Sigmoid colon (tissue), 7 donors: ENCODE measurements around the gene LMO4. TPM values are rescaled to one million over a fixed set of nuclear protein-coding genes. Genes with fewer than 3 reads are reported as not detected.

ENCODE experiments used
- DNase-seq: peaks from one replicate; pipeline ENCODE4 v3.0.0-alpha.2; 2019
- H3K27ac ChIP-seq, 4 donors: fragments of 200-600 bp; sonication (generic); one replicate each; pipeline ENCODE4 v1.5.1; 2016 to 2019; ENCODE audit warnings: mild to moderate bottlenecking in 1 of 4
- H3K27me3 ChIP-seq, 3 donors: fragments of 200-600 bp; sonication (generic); one replicate each; pipeline ENCODE4 v1.5.1; 2019; ENCODE audit warnings: mild to moderate bottlenecking in 1 of 3
- H3K36me3 ChIP-seq, 4 donors: fragments of 200-600 bp; sonication (generic); one replicate each; pipeline ENCODE4 v1.5.1; 2016 to 2019
- H3K4me1 ChIP-seq, 4 donors: fragments of 200-600 bp; sonication (generic); one replicate each; pipeline ENCODE4 v1.5.1; 2017 to 2019
- H3K4me3 ChIP-seq, 4 donors: fragments of 200-600 bp; sonication (generic); one replicate each; pipeline ENCODE4 v1.5.1; 2017 to 2019; ENCODE audit warnings: mild to moderate bottlenecking in 2 of 4, moderate library complexity in 1 of 4
- H3K9me3 ChIP-seq, 4 donors: fragments of 200-600 bp in 3 of 4; sonication (generic) in 3 of 4; one replicate each; pipeline versions ENCODE4 v1.5.1 to v1.6.1; 2013 to 2019
- EP300 ChIP-seq, 4 donors: sonication (generic); formaldehyde crosslinking; IDR thresholded peaks; one replicate each; pipeline ENCODE4 v1.6.1; 2017; ENCODE audit warnings: antibody characterized with exemption in 4 of 4
- POLR2A ChIP-seq, 2 donors: fragments of 450-650 bp; IDR thresholded peaks; one replicate each; pipeline ENCODE4 v1.6.1; 2016; ENCODE audit warnings: antibody characterized with exemption in 2 of 2, mild to moderate bottlenecking in 2 of 2, moderate library complexity in 2 of 2
- POLR2AphosphoS5 ChIP-seq, 4 donors: sonication (generic); formaldehyde crosslinking; IDR thresholded peaks; one replicate each; pipeline ENCODE4 v1.6.1; 2017; ENCODE audit warnings: antibody characterized with exemption in 4 of 4
- WGBS, 2 donors: extraction: QIAGEN DNeasy Blood & Tissue Kit; methylation state at CpG; one replicate each; pipeline ENCODE4 v1.1.7; 2013; 5-methylcytosine and 5-hydroxymethylcytosine counted together
- intact Hi-C: fragments of 100-400 bp; cut with DNase I; formaldehyde crosslinking; loops from one replicate; pipeline ENCODE4 v1.15.1; 2023
- polyA plus RNA-seq, 3 donors: library from polyadenylated mRNA; stranded (reverse); fragments of 200-250 nt; gene quantifications; one replicate each; pipeline ENCODE4 v1.2.3, GENCODE V29; 2013
- total RNA-seq, 4 donors: library from RNA; depleted of rRNA; stranded (reverse); fragments of >200 nt; gene quantifications; one replicate each; pipeline ENCODE4 v1.1.0, GENCODE V29; 2016
- TF ChIP-seq, protein P1 (sequence below), 4 experiments: fragments of 450-650 bp in 3 of 4; fragments of 200-600 bp in 1 of 4; IDR thresholded peaks; one replicate each; pipeline ENCODE4 v1.5.1; 2016 to 2019; ENCODE audit warnings: antibody characterized with exemption in 4 of 4, mild to moderate bottlenecking in 3 of 4, moderate library complexity in 2 of 4
- donor health status: healthy with polysubstance abuse.
- donor health status: Bipolar disorder and iron deficiency.
- donor health status: healthy.

Gene LMO4
- total and polyA plus RNA-seq, 7 donors = 24.5 to 68.3 (median 41.7) TPM

DNA sequence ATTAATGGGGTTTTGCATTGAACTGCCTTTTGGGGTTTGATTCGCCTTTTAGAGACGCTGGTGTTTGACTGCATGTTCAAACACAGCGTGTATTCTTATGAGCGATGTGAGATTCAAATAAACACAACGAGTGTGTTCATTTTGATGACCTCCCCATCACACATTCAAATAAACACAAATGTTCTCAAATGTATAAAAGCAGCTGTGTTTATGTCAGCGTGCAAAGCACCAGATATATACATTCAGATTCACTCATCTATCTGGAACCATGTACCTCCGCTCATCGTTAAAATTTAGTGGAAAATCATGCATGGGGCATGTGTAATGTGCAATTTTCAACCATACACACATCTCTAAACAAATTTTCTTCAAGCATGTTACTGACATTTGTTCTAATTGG lies 21.4 kb upstream of the LMO4 start:
- H3K27ac ChIP-seq = no peak overlapping the region
- H3K36me3 ChIP-seq = no peaks in the 10 kb centered on the region
- H3K9me3 ChIP-seq = no peaks in the 10 kb centered on the region
- TF ChIP-seq EP300 (IDR thresholded peaks at IDR 0.05) (no peak), POLR2A (IDR thresholded peaks at IDR 0.05) (no peak)
- DNase-seq = no peak
- 85% methylated on average over 8 of the region's 8 CpGs for WGBS, 2 donors
- no peaks in the 10 kb centered on the region for H3K27me3 ChIP-seq
- intact Hi-C loops = no loop called here
- H3K4me1 ChIP-seq = no peaks in the 10 kb centered on the region
- H3K4me3 ChIP-seq = no peak overlapping the region

DNA sequence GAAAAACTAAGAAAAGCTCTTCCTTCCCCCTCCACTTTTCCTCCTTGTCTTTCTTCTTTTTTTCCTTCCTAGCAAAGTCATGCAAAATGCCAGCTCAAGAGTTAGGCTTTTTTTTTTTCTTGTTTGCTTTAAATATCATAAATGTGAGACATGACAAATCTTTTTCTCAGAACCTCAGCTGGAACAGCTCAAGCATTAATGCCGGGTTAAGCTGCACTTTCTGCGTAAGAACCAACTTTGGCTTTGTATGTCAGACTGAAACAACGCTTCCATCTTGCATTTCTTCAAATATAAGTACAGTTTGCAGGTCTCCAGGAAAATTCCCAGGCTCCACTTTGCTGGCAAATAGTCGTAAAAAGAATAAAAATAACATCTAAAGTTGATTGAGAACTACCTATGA lies 20.7 kb upstream of the LMO4 start:
- Histone ChIP-seq H3K36me3 (no peaks in the 10 kb centered on the region), H3K9me3 (no peaks in the 10 kb centered on the region), H3K27me3 (no peaks in the 10 kb centered on the region), H3K27ac (no peak overlapping the region), H3K4me3 (no peak overlapping the region), H3K4me1 (no peaks in the 10 kb centered on the region)
- intact Hi-C loops = no loop called here
- no peak for DNase-seq
- TF ChIP-seq EP300 (IDR thresholded peaks at IDR 0.05) (no peak), POLR2AphosphoS5 (IDR thresholded peaks at IDR 0.05) (no peak), POLR2A (IDR thresholded peaks at IDR 0.05) (no peak)
- TF ChIP-seq, protein P1, sequence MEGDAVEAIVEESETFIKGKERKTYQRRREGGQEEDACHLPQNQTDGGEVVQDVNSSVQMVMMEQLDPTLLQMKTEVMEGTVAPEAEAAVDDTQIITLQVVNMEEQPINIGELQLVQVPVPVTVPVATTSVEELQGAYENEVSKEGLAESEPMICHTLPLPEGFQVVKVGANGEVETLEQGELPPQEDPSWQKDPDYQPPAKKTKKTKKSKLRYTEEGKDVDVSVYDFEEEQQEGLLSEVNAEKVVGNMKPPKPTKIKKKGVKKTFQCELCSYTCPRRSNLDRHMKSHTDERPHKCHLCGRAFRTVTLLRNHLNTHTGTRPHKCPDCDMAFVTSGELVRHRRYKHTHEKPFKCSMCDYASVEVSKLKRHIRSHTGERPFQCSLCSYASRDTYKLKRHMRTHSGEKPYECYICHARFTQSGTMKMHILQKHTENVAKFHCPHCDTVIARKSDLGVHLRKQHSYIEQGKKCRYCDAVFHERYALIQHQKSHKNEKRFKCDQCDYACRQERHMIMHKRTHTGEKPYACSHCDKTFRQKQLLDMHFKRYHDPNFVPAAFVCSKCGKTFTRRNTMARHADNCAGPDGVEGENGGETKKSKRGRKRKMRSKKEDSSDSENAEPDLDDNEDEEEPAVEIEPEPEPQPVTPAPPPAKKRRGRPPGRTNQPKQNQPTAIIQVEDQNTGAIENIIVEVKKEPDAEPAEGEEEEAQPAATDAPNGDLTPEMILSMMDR (IDR thresholded peaks at IDR 0.05) = no peak
- 57 to 74% methylated on average over 4 of the region's 4 CpGs for WGBS, 2 donors

DNA sequence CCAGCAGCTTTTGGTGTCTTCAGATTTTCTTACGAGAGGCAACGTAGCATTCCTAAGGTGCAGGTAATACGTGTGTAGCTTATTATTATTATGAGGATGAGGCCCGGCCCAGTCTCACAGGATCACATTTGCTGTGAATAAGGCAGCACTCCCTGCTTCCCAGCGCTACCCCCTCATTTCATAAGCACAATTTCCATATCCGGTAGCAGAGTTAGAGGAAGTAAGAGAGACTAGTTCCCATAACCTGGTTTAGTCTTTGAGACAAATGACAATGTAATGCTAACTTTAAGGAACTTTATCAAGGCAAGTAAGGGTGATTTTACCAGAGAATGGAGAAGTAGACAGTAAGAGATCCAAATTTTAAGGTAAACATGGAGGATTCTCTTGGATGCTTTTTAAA lies 14.6 kb upstream of the LMO4 start:
- 94 to 96% methylated on average over 6 of the region's 6 CpGs for WGBS, 2 donors
- Histone ChIP-seq H3K9me3 (no peaks in the 10 kb centered on the region), H3K4me3 (no peak overlapping the region), H3K4me1 (no peaks in the 10 kb centered on the region), H3K27ac (no peak overlapping the region), H3K27me3 (no peaks in the 10 kb centered on the region), H3K36me3 (no peaks in the 10 kb centered on the region)
- DNase-seq = no peak
- intact Hi-C loops = no loop called here
- TF ChIP-seq, protein P1 (IDR thresholded peaks at IDR 0.05) = no peak
- no peak for TF ChIP-seq POLR2A (IDR thresholded peaks at IDR 0.05)
- TF ChIP-seq POLR2AphosphoS5 (IDR thresholded peaks at IDR 0.05) = no peak
- no peak for TF ChIP-seq EP300 (IDR thresholded peaks at IDR 0.05)

DNA sequence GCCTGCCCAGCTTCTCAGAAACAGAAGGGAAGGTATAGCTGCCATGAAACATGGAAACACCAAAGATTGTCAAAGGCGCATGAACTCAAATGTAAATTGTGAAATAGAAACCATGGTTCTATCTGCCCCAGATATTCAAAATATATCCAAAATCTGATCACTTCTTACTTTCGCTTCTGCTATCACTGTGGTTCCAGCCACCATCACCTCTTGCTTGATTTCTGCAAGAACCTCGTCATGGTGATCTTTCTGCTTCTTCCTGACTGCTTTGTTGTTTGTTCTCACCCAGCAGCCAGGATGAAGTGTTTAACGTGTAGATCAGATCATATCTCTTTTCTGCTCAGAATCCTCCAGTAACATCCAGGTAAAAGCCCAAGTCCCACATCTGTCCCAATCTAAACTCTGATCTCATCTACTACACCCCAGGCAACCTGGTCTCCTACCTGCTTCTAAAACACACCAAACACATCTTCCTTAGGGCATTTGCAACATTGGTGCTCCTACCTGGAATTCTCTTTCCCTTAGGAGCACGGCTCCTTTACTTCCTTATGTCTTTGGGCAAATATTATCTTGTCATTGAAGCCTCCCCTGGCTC lies 10.5 kb upstream of the LMO4 start:
- no peaks in the 10 kb centered on the region for H3K36me3 ChIP-seq
- DNase-seq = no peak
- no peaks in the 10 kb centered on the region for H3K9me3 ChIP-seq
- H3K4me1 ChIP-seq = no peaks in the 10 kb centered on the region
- intact Hi-C loops = no loop called here
- no peak overlapping the region for H3K4me3 ChIP-seq
- H3K27ac ChIP-seq = no peak overlapping the region
- TF ChIP-seq, protein P1 (IDR thresholded peaks at IDR 0.05) = no peak
- TF ChIP-seq POLR2A (IDR thresholded peaks at IDR 0.05) (no peak), POLR2AphosphoS5 (IDR thresholded peaks at IDR 0.05) (no peak), EP300 (IDR thresholded peaks at IDR 0.05) (no peak)
- WGBS, 2 donors = 72 to 83% methylated on average over 5 of the region's 5 CpGs
- H3K27me3 ChIP-seq = no peaks in the 10 kb centered on the region

DNA sequence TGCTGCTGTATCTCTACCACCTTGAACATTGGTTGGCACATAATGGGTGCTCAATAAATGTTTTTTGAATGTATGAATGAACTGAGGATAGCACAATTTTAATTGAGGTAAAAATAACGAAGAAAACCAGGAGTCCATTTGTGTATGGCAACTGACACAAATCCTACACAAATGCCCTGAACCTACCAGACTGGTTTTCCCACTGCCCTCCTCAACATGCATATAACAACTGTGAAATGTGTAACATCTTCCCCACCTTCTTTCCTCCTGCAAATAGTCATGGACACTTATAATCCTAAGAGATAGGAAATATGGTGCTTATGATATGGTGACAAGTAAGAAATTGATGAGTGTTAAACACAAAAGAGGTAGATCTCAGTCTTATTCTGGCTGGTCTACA lies 9.9 kb upstream of the LMO4 start:
- Histone ChIP-seq H3K9me3 (no peaks in the 10 kb centered on the region), H3K27ac (no peak overlapping the region), H3K36me3 (no peaks in the 10 kb centered on the region), H3K4me3 (no peak overlapping the region), H3K4me1 (no peaks in the 10 kb centered on the region), H3K27me3 (no peaks in the 10 kb centered on the region)
- TF ChIP-seq EP300 (IDR thresholded peaks at IDR 0.05) (no peak), POLR2A (IDR thresholded peaks at IDR 0.05) (no peak), POLR2AphosphoS5 (IDR thresholded peaks at IDR 0.05) (no peak)
- TF ChIP-seq, protein P1 (IDR thresholded peaks at IDR 0.05) = no peak
- 82 to 95% methylated on average over 1 of the region's 1 CpG for WGBS, 2 donors
- intact Hi-C loops = no loop called here
- no peak for DNase-seq
